Right renal cortex interstitium (tissue), 3 donors: ENCODE measurements around the gene TLCD5. TPM values are rescaled to one million over a fixed set of nuclear protein-coding genes. Genes with fewer than 3 reads are reported as not detected.

ENCODE experiments used
- DNase-seq, 3 donors: peaks; one replicate each; pipeline ENCODE4 v3.0.0-alpha.2; 2013; ENCODE audit warnings: low read depth in 3 of 3, low spot score in 2 of 3
- polyA plus RNA-seq, 3 donors: library from polyadenylated mRNA; unstranded; fragments of 120-200 nt; gene quantifications; one replicate each; pipeline ENCODE4 v1.2.1, GENCODE V29; 2013; ENCODE audit not compliant: insufficient read length in 3 of 3

TLCD5 gene
- polyA plus RNA-seq = 10 to 100 TPM; 11.0 to 12.5 (median 11.6) TPM

DNA sequence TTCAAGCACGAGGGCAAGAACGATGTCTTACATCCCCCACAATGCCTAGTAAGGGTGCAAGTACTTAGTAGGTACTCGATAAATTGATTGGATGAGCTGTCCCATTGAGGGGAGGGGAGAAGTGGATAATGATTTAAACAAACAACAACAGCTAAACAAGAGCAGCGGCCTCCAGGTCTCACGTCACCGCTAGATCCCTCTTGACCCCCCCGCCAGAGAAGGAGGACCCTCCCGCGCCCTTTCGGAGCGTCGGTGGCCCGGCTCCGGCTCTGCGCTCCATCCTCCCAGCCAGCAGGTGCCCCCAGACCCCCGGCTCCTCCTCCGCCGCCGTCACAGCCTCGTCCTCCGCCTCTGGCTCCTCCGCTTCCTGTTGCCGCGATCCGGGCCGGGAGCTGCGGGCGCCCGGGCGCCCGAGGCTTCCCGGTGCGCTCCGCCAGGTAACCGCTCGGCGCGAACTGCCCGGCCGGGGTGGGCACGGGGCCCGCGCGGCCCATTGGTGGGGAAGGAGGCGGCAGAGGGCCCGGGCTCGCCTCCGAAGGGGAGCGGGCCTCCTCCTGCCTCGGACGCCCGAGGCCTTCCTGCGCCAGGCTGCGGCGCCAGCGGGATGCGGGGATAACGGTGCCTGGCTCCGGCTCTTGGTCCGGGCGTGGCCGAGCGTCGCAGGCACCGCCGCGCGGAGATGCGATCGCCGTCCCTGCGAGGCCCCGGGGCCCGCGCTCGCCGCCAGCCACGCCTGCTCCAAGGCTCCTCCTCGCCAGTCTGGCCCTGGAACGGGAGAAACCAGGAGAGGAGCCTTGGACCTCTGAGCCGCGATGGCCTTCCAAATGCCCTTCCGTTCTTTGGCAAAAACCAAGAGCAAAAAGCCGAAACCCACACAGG is at the start of gene TLCD5:
TLCD5 (plus strand) TSS at position 368 of the 879 bp plus-strand sequence. CDS start 2,143 bp downstream, outside the sequence.
- peak in 1 of 3 donors; percentile 53 for DNase-seq

DNA sequence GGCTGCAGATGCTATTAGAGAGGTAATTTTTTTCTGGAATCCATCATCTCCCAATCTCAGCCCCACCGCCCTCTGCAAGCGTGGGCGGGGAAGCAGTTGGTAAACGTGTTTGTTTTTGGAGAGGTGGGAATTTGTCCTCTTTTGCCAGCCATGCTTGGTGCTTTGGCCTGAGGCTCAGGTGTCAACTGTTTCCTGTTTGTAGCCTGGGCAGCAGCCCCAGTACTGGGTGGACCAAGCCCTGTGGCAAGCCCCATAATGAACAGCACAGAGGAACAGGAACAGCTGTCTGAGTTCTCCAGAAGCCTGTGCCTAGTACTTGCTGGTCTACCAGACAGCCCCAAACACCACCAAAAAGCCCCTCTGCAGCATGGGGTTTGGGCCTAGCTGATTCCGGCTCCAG is 45.6 kb upstream of the TLCD5 start:
- no peak for DNase-seq

DNA sequence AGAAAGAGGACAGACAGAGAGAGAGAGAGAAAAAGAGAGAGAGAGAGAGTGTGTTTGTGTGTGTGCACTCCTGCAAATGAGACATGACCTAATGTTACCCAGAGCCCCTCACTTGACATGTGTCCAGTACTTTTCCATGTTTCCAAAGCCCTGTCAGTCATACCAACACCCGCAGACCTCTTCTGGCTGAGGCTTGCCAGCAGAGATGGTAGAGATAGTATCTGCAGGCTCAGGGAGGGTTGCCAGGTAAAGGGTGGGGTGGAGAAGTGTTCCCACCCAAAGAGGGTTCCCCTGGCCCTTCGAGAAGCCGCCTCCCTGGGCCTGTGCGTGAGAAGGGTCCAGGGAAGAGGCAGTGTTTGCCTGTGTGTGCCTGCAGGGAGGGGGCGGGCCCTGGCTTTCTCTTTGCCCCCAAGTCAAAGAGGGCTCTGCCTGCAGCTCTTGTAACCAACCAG is 44.5 kb upstream of the TLCD5 start:
- DNase-seq = no peak

DNA sequence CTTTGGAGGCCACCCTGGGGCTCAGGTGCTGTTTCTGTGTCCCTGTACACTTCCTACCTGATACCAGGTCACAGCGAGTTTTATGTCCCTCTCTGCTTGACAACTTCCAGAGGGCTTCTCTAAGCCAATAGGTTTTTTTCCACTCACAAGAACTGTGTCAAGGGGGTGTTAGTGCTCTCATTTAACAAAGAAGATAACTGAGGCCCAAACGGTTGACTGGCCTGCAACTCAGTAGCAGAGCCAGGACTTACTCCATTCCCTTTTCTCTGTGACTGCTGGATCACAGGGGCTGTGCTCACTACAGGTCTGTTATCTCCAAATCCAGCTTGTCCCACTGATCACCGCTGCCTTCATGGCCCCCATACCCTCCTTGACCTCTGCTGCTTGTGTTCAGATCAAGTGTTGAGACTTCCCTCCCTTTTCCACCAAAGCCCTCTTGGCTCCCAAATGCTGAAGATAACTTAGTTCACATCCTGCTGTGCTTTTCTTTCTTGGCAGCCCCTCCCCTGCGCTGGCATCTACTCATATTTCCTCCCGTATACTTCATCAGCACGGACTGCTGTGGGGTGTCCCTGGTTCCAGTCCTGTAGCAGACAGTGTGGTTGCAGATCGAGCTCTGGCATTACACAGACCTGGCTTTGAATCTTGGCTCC is 43.8 kb upstream of the TLCD5 start:
- no peak for DNase-seq

DNA sequence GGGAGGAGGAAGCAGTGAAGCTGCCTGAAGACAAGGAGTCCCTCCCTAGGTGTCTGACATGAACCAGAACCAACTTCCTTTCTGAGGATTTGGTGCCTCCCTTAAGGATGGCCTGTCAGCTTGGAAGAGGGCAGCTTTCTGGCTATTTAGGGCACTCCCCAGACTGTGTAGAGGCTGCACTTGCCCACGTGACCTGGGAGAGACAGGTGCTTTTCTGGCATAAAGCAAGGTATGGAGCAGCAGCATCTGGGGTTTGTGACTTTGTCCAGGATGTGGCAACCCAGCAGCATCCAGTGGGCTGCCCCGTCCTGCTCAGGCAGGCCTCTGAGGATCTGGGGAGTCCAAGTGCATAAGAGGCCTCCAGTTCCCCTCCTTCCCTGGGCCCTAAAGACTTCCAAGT is 42.0 kb upstream of the TLCD5 start:
- no peak for DNase-seq

DNA sequence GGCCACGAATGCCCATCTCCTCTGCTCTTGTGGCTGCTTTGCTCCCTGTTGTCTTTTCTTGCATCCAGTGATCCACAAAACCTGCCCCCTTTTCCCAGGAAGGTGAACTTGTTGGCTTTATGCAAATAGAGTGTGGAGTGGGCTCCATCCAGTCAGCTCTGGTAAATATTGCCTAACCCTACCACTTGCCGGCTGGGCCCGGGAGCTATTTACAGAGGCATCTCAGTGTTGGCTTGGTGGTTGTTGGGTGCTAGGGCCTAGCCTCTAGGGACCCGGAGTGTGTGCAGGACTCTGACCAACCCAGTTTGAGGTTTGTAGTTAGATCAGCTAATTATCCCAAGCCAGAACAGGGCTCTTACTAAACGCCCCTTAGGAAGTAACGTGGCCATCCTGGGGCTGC is 40.8 kb upstream of the TLCD5 start:
- no peak for DNase-seq

DNA sequence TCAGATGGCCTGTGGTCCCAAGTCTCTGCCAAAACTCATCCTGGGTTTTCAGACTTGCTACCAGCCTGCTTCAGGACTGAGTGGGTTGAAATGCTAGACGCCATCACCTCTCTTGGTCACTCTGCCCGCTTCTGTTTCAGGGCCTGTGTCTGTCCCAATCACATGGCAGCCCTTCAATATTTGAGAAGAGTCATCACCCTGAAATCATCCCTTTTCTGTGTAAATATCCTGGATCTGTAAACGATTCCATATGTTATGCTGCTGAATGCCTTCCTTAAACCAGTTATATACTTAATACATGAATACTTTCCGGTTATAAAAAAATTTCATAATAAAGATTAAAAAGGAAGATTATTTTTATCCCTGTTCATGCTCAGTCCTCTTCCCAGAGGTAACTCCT is 39.8 kb upstream of the TLCD5 start:
- DNase-seq = no peak

DNA sequence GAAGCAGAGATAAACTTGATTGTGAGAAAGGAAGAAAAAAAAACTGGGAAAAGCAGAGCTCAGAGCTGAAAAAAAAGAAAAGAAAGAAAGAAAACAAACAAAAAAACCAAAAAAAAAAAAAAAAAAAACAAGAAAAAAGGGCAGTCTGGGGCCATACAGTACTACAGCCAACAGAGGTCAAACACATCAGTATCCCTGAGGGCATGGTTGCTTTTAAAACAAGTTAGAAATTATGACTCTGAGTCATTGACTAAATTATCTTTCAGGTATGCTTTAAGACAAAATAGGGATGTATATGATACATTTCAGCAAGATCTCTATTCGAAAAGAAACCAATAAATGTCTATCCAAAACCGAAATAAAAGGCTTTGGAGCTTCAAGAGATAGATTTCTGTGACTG is 37.1 kb upstream of the TLCD5 start:
- no peak for DNase-seq

DNA sequence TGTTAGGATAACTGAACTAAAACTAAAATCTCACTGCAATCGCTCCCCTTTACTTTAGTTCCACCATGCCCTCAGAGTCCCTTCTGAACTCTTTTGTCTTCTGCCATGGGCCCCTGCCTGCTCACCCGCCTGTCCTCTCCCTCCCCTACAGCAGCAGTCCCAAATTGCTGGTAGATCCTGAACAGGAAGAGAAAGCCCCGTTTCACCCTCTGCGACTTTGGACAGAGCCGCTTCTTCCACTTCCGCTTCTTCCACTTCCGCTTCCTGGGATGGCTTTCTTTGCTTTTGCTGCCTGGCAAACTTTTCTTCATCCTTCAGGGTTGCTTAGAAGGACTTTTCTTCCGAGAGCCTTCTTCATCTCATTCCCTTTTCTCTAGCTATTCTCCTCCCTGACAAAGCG is 35.7 kb upstream of the TLCD5 start:
- DNase-seq = no peak

DNA sequence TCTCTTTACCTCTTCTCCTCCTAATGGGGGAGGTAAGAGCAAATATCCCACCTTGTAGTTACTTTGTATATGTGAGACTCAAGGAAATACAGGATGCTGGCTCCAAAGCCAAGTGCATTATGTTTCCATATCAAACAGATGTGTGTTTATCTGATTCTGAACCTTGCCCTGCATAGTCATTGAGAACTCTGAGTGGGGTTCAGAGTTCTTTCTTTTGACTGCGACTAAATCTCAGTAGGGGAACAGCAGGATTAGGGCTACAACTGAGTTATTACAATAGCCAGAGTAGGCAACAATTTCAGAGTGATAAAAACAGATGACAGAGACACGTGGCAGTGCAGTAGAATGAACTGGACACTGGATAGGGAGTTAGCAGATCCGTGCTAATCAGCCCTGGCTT is 34.1 kb upstream of the TLCD5 start:
- DNase-seq = no peak

DNA sequence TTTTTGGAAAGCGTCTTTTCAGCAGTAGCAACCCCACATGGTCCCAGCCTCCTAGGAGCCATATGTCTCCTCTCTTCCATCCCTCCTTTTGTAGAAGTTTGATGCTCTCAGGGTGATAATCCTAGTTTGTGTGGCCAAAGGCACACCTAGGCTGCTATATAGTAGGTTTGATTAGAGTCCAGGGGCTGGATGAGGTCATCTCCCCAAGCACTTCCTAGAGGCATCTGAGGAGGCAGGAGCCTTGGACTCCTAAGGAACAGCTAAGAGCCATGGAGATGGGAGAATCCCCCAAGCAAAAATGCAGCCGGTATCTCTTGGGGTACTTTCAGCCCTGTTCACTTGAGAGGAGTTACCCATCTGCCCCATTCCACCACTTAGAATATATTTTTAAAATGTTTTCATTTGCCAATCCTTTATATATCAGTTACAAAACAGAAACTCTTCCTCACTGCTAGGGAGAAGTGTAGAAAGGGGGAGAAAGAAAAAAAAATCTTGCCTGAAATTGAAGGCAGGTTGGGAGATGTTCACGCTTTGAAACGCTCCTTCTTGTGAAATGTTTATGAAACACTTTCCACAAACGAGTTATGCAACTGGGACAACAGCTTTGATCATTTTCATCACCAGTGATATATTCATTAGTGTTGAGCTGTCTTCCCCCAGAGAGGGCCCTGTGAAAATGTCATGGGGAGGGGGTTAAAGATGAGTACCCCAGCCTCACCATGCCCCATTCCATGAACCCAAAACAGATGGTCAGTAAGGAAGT is 31.9 kb upstream of the TLCD5 start:
- DNase-seq = no peak

DNA sequence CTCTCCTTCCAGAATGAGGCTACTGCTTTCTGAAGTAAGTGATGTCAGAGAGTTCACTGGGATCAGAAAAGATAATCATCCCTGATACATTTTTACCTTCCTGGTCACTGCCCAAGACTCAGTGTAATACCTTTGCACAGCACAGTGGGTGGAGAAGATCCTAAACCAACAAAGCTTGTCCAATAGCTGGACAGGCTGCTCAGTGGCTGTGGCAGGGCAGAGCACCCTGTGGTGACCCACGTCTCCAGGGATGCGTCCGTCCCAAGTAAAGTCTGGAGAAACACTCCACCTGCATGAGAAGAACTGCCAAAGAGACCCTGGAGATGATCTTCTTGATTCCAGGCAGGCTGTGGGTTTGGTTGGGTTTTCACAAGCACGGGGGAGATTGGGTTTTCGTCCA is 31.0 kb upstream of the TLCD5 start:
- DNase-seq = no peak

DNA sequence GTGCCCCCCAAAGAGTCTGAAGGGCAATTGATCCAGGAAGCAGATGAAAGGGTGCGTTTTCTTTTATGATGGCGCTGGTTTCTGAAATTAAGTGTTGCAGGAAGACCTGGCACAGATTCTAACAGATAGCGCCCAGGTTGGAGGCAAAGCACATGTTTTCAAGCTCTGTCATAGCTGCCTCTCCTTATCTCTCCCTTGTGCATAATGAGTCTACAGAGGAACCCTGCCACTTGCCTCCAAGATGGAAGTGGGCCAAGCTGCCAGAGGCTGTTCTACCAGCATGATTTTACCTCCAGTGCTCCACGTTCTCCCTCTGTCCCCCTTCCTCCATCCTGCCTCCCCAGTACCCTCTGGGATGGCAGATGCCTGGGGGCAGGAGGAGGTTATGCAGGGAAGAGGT is 30.0 kb upstream of the TLCD5 start:
- DNase-seq = no peak

DNA sequence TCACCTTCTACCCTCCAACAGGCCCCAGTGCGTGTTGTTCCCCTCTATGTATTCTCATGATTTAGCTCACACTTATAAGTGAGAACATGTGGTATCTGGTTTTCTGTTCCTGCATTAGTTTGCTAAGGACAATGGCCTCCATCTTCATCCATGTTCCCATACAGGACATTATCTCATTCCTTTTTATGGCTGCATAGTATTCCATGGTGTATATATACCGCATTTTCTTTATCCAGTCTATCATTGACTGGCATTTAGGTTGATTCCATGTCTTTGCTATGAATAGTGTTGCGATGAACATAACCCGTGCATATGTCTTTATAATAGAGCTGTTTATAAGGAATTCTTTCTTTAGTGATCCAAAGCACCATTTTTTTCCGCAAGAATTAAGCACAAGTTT is 28.5 kb upstream of the TLCD5 start:
- no peak for DNase-seq

DNA sequence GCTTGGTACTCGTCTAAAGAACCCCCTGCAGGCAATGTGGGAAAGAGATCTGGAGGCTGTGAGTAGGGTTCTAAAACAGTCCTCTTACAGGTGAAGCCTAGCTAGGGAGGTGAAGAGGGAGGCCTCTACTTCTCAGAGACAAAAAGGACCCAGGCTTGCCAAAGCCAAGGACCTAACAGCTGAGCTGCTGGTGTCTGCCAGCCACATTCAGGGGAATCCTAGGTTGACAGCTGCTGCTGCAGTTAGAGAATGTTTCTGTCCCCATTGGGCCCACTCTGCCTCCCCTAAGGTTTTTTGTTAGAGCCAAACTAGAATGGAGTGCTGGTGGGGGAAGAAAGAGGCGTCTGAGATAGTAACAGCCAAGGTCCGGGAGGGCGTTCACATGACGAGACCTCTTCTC is 26.6 kb upstream of the TLCD5 start:
- no peak for DNase-seq

DNA sequence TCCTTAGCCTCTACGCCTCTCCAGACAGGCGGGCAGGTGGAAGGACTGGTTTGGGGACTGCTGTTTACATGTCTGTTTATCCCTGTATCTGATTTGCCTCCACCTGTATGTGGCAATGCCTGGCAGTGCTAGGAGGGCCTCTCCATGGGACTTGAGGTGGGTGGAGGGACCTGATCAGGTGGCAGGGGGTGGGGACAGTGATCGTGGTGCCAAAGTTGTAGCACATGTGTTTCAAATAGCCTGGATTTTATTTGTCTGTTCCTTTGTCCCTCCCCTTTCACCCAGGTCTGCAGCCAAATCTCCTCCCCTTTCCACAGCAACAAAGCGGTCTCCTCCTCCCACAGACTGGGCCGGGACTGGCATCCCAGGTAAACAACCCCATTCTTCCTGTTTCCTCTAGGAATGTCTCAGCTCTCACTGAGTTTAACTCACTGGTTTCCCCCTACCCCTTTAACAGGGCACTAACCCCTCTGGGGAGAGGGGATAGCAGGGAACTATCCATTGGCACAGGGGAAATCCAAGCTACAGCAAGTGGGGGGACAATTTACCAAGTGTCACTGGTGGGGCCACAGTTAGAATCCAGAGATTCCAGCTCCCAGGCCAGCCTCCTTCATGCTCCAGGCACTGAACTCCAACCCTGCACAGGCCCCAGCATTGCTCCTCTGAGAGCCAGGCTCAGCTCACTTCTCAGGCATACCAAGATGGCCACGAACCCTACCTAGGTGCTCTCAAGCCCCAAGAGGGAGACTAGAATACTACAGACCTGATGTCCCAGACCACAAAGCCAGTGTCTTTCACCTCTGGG is 22.9 kb upstream of the TLCD5 start:
- no peak for DNase-seq

DNA sequence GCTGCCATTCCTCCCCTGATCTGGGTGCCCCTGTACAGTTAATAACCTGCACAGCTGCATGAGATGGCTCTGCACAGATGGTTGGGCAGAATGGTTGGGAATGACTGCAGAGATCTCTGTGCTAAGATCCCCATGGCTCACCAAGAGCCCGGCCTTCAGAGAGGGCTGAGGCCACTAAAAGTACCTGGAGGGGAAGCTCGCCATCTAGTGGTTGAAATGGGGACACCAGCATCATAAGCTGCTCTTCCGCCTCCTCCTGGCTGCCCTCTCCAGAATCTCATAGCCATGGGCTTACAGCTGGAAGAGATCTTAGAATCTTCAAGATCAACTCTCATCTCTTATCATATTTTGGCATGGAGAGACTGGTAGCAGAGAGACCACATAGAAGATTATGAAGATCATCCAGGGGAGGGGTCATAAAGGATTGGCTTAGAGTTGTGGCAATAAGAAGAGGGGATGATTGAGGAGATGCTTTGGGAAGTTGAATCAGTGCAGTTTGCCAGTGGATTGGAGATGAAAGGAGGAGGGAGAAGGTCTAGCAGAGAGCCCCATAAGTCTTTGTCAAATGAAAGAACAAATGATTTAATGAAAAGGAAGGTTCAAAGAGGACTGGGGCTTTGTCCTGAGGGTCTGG is 22.0 kb upstream of the TLCD5 start:
- no peak for DNase-seq

DNA sequence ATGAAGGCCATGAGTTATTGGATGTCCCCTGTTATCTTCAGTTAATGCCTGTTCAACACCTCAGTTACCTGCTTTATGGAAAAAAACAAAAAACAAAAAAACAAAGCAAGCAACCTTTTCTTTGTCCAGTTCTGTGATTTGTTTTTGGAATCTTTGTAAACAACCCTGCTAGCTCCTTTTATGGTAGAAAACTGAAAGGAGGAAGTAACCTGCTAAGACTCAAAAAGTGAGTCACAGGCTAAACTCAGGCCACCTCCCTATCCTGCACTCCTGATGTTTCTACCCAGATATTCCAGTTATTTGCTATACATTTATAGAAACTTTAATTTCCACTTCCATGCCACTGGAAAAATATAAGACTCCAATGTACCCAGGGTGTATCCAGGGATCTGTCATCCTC is 20.6 kb upstream of the TLCD5 start:
- DNase-seq = no peak

DNA sequence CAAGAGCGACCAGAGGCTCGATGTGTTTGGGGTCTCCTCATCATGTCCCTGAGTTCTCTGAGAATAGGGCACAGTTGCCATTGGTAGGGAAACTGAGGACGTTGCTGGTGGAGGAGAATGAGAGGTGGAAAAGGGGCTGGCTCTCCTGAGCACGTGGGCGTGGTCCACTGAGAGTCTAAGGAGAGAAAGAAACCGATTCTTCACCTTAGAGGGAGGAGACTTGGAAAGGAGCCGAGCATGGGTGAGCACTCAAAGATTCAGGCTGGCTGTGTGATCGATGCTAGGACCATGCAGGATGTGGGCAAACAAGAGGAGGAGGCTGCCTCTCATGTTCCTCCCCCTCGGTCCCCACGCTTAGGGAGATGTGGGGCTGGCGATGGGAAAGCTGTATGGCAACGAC is 19.8 kb upstream of the TLCD5 start:
- no peak for DNase-seq
